Activated CD4-positive, alpha-beta T cell treated with anti-CD3 and anti-CD28 coated beads, Interleukin-2, Interleukin-4, amounts not matched to agents 100 ng/mL and 50 ng/mL, durations not matched to agents 16 hours and 8 hours (primary cell): Measurements from ENCODE around the gene ADCY2.

ENCODE experiments used
- DNase-seq: peaks from one replicate; pipeline ENCODE4 v3.0.0-alpha.2; 2020; ENCODE audit warnings: low spot score

The ADCY2 gene

GRCh38 chr5:7606840-7607465, 211.0 kb downstream of the ADCY2 start:
- DNase-seq, result no peak

GRCh38 chr5:7608772-7609171, 212.8 kb downstream of the ADCY2 start:
- no peak for DNase-seq

GRCh38 chr5:7609726-7610125, 213.8 kb downstream of the ADCY2 start:
- no peak for DNase-seq

- DNase-seq, result no peak
These were observed 214.7 kb downstream of the ADCY2 start for GRCh38 chr5:7610531-7611177.

GRCh38 chr5:7611518-7611917, 215.6 kb downstream of the ADCY2 start:
- DNase-seq, result no peak

GRCh38 chr5:7615566-7616061, 219.7 kb downstream of the ADCY2 start:
- no peak for DNase-seq

GRCh38 chr5:7616897-7617296, 221.0 kb downstream of the ADCY2 start:
- no peak for DNase-seq

GRCh38 chr5:7622498-7622897, 226.6 kb downstream of the ADCY2 start:
- no peak for DNase-seq

GRCh38 chr5:7625740-7626139, 229.8 kb downstream of the ADCY2 start:
- DNase-seq, result no peak

GRCh38 chr5:7628248-7628647, 232.3 kb downstream of the ADCY2 start:
- no peak for DNase-seq

GRCh38 chr5:7628820-7629219, 232.9 kb downstream of the ADCY2 start:
- no peak for DNase-seq

GRCh38 chr5:7629561-7629960, 233.6 kb downstream of the ADCY2 start:
- DNase-seq, result no peak

GRCh38 chr5:7634837-7635236, 238.9 kb downstream of the ADCY2 start:
- no peak for DNase-seq

GRCh38 chr5:7638456-7638855, 242.5 kb downstream of the ADCY2 start:
- no peak for DNase-seq

GRCh38 chr5:7642029-7642428, 246.1 kb downstream of the ADCY2 start:
- no peak for DNase-seq

- no peak for DNase-seq
These were observed 248.8 kb downstream of the ADCY2 start for GRCh38 chr5:7644723-7645122.

- DNase-seq, result no peak
These were observed 254.8 kb downstream of the ADCY2 start for GRCh38 chr5:7650755-7651154.

- DNase-seq, result no peak
These were observed 257.1 kb downstream of the ADCY2 start for GRCh38 chr5:7653046-7653445.

- DNase-seq, result no peak
These were observed 261.2 kb downstream of the ADCY2 start for GRCh38 chr5:7657153-7657552.

GRCh38 chr5:7659420-7659819, 263.5 kb downstream of the ADCY2 start:
- DNase-seq, result no peak

GRCh38 chr5:7662289-7662688, 266.4 kb downstream of the ADCY2 start:
- no peak for DNase-seq

- no peak for DNase-seq
These were observed 267.9 kb downstream of the ADCY2 start for GRCh38 chr5:7663808-7664207.

- DNase-seq, result no peak
These were observed 268.3 kb downstream of the ADCY2 start for GRCh38 chr5:7664208-7664607.

- DNase-seq, result no peak
These were observed 271.4 kb downstream of the ADCY2 start for GRCh38 chr5:7667216-7667767.
